GM18907 (cell line): ENCODE results near the gene CMSS1.

Source experiments
- ATAC-seq: cut with Tn5 transposase; IDR thresholded peaks from one replicate; pipeline ENCODE4 v1.9.1; 2021; ENCODE audit warnings: mild to moderate bottlenecking, moderate library complexity; ENCODE audit not compliant: unreplicated experiment

Gene CMSS1

DNA sequence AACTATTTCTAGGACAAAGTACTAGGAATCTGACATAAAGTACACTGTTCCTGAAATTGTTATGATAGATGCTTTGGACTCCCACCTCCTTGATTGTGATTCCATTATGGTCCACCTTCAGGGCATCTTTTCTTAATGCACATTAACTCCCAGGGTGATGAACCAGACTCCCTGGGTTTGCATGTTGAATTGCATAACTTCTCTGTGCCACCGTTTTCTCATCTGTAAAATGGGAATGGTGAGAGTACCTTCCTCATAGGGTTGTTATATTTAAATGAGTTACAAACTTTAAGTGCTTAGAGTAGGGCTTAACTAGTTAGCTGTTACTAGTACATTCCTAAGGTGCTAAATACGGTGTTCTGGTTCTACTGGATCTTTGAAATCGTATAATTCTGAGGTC, 81.9 kb downstream of the CMSS1 start:
- ATAC-seq: no peak

DNA sequence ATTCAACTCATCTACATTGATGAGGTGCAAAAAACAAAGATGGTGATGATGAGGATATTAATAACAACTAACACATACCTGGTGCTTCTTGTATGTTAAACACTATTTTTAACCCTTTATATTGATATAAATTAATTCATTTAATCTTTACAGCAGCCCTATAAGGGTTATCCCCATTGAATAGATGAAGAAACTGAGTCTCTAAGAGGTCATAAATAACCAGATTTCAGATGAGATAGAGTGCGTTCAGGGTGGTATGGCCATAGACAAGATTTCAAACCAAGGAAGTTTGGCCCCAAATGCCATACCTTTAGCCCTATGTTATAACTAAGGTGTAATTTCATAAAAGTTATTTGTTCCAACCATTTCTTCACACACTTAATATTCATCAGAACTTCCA, 82.6 kb downstream of the CMSS1 start:
- ATAC-seq: no peak

DNA sequence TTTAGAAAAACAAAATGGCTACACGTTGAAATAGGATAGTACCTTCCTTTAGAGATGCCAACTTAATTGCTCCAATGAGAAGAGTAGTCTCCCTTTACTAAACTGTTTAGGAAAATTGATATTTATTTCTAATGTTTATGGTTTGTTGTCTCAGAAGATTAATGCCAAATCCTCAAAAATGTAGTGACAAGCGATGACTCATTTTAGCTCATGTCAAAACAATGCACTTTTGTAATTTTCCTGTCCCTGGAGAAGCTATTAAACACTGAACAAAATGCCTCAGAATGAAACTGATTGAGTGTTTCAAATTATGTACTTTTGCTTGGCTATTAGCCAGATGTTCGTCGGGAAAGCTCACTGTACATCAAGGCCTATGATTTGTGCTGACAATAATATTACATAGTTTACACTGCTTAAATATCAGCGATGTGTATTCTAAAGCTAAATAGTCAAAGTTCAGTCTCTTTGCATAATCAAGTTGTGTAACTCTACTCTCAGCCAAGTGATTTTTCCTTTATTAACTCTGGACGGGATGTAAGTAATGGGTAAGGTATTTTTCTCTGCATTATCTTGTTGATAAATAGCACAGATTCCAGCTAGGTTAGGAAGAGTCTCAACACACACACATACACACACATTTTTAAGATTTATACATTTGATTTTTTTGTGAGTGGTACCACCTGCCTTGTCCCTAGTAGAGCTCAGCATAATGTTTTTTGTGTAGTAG, 83.7 kb downstream of the CMSS1 start:
- ATAC-seq: no peak

DNA sequence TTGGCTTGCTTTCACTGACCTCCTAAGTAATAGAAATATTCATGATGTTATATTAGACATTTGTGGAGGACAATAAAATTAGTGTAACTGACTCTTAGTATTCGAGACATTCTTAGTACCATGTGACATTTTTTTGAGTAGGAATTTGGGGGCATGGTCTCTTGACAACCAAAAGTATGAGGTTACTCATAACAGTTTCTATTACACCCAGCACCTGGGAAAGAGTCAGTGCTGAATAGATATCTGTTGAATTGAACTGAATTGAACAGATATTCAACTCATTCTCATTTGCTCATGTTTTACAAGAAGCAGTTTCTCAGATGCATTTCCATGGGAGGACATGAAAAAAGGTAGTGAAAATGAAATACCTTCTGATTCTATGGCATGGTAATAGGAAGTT, 84.4 kb downstream of the CMSS1 start:
- no peak for ATAC-seq

DNA sequence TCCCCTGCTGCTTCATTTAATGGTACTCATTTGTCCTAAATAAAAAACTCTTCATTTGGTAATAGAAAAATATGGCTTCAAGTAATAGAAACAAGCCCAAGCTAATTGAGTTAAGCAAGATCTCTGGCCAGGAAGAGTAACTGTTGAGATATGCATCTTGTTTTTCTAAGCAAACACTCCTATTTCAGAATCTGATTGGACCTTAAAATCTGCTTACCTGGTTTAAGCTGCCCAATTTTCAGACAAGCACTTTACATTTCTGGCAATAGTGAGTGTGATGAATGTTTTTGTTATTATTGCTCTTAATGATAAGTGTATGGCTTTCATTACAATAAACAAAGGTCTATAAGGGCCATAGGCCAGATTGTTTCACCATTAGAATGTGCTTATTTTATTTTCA, 86.2 kb downstream of the CMSS1 start:
- ATAC-seq: no peak

DNA sequence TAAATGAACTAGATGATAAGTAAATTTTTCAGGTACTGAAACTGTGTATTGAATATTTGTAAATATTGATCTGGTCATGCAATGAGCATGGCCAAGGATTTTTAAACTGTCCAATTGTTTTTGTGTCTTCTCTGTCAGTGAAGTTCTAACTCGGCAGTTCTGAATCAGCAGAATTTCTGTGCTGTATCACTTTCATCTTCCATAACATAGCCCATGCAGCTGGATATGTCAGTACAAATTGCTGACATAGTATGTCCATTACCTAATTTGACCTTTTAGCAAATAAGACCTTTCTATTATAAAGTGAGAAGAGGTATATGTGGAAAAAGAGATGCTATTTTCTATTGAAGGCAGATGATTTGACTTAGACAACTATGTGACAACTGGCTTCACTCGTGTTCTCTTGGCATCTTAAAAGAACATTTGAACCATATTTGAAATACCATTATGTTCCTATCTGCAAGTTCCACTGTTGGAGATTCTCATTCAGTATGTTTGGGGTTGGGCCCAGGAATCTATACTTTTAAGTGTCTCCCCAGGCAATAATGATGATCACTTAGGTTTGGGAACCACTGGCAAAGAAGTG, 90.4 kb downstream of the CMSS1 start:
- ATAC-seq: no peak

DNA sequence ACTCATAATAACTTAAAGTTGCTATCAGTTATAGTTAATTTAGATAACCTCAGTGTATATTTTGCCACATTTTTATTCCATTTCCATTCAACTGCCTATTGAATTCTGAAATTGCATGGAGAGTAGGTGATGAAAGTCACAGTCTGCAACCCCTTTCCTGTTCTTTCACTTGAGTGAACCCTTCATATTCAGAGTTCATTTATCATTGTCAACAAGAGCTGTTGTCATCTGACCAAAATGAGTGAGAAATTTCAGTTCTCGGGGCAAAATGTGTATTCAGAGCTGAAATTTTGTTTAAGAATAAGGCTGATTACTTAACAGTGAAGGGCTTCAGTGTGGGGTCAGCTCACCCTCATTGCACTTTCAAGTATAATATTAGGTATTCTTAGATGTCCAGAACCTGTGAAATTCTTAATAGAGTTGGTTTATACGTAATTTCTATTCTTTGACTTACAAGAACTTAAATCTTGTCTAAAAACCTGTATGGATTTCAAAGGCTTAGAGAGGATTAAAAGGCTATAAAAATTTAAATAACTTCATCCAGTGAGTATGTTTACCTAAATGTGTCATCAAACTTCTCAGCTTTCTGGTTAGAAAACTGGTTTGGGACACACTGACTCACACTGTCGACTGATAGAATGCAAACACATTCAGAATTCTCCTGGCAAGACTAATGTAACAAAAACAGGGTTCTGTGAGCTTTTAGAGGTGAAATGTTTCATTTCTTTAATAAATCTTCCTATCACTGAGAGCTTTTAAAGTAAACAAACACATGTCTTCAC, 92.2 kb downstream of the CMSS1 start:
- ATAC-seq: no peak

DNA sequence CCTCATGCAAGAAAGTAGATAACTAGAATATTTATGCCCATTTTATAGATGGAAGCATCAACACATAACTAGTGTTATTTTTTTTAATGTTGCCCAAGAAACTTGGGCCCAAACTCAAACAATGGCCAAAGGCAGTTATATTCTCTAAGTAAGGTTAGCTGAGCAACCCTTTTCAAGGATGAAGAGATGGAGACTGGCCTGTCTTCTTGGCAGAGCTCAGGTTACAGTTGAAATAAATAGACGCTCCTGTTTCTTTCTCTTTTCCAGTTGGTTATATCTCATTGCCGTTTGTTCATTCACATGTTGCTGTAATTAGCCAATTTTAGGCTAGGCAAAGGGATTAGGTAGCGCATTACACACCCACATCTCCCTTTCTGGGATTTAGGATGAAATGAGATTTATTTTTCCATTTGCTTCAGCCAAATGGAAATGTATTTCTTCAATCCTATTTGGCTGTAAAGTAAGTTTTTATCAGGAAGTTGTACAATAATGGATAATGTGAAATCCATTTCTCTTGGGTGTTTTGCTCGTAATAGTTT, 93.2 kb downstream of the CMSS1 start:
- no peak for ATAC-seq

DNA sequence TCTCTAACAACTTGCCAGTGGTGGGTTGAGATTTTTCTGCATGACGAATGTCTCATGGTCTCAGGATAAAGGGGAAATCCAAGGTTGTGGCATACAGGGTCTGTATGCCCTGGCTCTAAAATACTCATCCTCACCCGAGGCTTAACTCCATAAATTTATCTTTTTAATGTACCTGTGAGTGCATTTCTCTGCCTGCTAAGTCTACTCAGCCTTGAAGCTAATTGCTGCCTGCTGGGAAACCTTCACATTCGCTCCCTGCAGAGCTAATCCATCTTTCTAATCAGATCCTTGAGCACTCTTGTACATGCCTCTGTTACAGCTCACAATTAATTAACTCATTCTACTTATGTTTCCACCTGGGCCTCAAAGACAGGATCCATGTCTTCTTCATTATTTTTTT, 93.8 kb downstream of the CMSS1 start:
- ATAC-seq: no peak

DNA sequence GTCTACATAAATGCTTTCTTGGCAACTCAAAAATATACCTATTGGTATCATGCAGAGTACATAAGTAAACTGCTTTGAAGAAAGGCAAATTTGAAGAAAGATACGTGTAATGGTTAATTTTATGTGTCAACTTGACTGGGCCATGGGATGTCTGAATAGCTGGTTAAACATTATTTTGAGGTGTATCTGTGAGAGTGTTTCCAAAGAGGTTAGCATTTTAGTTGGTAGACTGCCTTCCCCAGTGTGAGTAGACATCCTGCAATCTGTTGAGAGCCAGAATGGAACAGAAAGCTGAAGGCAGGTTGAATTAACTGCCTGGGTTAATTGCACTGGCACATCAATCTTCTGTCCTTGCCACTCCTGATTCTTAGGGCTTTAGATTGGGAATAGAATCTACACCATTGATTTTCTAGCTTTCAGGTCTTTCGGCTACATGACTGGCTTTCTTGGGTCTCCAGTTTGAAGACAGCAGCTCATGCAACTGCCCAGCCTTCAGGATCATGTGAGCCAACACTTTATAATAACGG, 98.3 kb downstream of the CMSS1 start:
- ATAC-seq: no peak

DNA sequence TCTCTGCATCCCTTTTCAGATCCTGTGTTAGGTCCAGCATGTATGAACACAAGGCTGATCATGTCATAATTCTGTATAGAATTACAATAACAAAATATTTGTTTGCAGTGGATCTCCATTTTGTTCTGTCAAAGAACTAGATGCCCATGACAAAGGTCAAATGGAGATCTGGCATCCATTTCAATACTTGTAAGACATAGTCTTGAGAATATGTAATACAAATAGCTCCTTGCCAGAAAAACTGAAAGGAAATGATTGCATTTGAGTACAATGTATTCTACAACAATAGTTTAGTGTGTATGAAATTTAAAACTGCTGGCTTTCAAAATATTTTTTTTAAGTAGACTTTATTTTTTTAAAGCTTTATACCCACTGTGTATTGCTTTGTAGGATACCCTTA, 101.1 kb downstream of the CMSS1 start:
- no peak for ATAC-seq

DNA sequence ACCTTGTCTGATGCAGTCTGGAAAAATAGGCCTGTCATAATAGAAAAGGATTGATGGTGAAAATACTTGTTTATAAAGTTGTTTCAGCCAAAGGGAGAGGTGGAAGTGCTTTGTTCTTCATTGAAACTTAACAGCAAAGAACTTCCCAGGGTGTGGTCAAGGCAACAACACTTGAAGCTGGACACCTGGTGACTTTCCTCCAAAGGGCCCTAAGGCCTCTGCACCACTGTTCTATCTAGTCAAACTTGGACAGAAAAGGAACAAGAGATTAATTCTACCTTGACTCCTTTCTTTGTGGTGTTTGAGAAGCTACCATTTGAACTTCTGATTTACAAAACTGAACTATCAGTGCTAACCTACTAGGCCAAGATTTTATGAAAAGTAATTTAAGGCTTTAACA, 102.0 kb downstream of the CMSS1 start:
- ATAC-seq: no peak

DNA sequence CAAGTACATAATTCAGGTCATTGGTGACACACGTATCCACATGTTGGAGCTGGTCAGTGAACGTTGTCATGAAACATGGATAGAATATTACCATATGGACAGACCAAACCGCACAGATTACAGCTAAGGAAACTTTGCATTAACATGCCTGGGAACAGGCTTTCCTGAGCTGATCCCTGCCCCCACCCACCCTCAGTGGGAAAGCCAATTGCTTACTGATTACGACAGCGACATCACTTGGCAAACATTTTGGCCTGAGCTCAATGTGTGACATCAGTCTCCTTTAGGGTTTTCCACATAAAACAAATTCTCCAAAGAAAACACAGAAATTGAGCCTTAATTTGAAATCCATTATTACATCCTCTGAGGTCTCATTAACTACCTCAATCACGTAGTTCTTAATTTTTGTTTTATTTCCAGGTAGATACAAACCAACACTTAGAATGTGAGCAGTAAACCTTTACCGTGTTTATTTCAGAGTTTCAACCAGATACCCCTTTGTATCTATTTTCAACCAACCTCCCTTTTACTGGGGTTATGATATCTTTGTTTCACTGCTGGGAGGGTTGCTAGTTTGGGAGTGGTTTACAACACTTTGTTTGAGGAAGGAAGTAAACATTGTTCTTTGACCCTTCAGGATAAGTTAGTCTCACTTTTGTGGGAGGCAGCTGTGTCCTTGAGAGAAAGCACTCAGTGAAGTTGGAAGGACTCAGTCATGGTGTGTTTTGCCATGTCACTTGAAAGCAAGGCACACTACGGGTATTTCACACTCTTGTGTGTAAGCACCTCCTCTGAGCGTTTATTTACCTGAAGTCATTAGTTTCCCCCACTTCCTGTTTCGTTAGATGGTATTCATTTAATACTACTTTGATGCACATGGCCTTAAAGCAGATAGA, 103.1 kb downstream of the CMSS1 start:
- no peak for ATAC-seq

DNA sequence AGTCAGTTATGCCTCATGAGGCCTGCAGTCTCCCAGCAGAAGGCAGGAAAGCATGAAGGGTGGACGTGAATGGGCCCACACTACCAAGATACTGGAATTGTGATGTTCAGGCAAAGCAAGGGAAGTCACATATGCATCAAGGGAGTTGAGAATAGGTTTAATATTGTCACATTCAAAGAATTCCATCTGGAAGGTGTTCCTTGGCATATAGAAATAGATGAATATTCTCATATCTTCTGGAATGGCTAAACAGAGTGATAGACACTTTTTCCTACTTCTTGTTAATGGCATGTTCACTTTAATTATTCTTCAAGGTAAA, 103.7 kb downstream of the CMSS1 start:
- ATAC-seq: no peak

DNA sequence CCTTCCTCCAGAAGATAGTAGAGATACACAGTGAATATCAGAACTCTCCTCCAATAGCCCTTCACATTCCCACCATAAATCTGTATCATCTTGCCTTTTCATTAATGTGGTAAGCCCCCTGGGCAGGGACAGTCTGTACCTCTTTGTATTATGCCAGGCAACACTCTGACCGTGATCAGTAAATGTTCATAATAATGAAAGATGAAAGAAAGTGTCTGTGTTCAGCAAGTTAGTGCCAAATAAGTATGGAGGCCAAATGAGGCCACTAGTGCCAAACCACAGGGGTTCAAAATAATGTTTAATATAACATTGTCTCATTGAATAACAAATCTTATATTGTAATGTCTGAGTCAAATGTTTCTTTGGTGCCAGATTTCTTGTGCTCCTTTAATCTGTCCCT, 104.3 kb downstream of the CMSS1 start:
- ATAC-seq: no peak

DNA sequence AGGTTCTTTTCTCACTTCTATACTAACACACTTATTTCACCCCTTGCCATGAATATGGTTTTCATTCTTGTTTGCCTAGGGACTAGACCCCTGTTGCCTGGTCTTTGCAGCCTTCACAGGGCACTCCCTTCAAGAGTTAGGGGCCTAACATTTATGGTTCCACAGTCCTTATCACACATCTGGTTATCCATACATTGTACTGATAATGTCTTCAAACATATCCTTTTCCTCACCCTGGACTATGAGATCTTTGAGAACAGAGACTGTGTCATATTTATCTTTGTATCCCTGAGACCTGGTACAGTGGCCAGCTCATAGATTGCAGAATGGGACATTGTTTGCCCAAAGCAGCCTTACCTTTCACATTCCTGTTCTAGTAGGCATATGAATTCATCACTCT, 106.2 kb downstream of the CMSS1 start:
- no peak for ATAC-seq

DNA sequence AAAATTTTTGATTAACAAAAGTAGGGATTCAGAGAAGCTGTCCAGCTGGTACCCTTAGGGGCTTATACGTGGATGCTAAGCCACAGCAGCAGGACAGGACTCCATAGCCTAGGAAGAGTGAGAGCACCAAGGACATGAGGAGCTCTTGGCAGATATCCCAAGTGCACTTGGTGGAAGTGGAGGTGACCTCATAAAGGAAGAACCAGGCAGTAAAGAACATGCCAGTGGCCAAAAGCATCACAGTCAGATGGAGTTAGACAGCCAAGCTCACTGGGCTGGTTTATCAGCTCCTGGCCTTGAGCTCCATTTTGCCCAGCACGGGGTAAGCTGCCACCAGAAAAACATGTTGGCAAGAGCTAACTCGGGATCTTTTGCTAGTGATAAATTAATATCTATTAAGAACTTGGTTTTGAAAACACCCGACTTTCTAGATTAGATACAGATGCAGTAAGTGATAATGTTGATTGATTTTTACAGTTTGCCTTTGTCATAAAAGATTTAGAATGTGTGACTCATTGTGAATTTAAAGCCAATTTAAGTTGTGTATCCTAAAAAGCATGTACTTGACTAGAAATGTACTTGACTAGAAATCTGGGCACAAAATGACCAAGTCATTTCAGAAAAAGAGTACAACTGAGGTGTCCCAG, 108.0 kb downstream of the CMSS1 start:
- ATAC-seq: no peak

DNA sequence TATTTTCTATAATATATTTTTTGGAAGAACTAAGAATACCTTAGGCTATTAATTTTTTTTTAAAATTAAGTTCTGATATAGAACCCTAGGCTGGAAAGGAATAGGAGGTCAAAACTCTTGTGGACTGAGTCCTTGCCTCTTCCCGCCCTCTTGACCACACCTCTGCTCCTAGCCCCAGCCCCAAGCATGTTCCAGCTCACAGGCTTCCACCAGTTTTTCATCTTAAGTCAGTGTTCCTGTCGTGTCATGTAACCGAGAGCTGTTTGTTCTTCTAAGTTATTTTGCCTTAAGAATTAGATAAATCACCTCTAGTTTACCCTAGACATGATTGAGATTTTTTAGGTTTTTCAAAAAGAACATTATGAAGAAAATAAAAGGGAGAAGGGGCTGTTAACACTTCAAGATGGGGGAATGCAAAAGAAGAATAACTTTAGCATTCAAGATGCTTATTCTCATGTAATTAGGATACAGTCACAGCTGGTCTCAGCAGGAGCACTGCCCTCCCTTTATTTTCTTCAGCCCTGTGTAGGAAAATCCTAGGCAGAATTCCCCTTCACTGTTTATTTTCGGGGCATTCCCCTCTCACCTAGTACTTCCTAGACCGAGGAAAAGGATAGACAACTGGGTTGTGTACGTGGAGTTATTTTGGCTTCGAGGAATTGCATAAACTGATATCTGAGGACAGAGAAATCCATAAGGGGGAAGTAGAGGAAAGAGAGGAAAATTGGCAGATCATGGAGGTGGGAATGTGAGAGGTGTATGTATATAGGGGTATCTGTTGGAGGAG, 110.2 kb downstream of the CMSS1 start:
- no peak for ATAC-seq
